Measurements from ENCODE around the gene SELENOO.
A peak's percentile ranks its signal among the peaks of the same experiment; 100 is the strongest.

The SELENOO gene

GRCh38 chr22:50200461-50201190 is at the start of gene SELENOO:
SELENOO (plus strand) TSS chr22:50201011; CDS start chr22:50201037, 26 bp downstream.
- no peaks in the 10 kb centered on the region for H3K9me3 ChIP-seq (ENCODE audit: control insufficient read depth, low read depth, low read length)
- no peak within 1 kb of the TSS for H3K27ac ChIP-seq (ENCODE audit: low read length)
- peak within 1 kb of the TSS; percentile 69 for H3K4me3 ChIP-seq (ENCODE audit: low read length)
- H3K9ac ChIP-seq (ENCODE audit: low read length), result peak within 1 kb of the TSS; percentile 39
- H3K27me3 ChIP-seq (ENCODE audit: control insufficient read depth, insufficient read depth, low read length), result no peaks in the 10 kb centered on the region
- H3K4me1 ChIP-seq (ENCODE audit: control insufficient read depth, low read depth, low read length), result peaks cover 5% of the 10 kb centered on the region
- H3K36me3 ChIP-seq (ENCODE audit: control insufficient read depth, low read depth, low read length), result peaks cover 9% of the 10 kb centered on the region

- no peak overlapping the region for H3K27ac ChIP-seq (ENCODE audit: low read length)
- H3K9ac ChIP-seq (ENCODE audit: low read length), result no peak overlapping the region
- no peaks in the 10 kb centered on the region for H3K36me3 ChIP-seq (ENCODE audit: control insufficient read depth, low read depth, low read length)
- H3K4me3 ChIP-seq (ENCODE audit: low read length), result no peak overlapping the region
- no peaks in the 10 kb centered on the region for H3K9me3 ChIP-seq (ENCODE audit: control insufficient read depth, low read depth, low read length)
- H3K27me3 ChIP-seq (ENCODE audit: control insufficient read depth, insufficient read depth, low read length), result no peaks in the 10 kb centered on the region
- no peaks in the 10 kb centered on the region for H3K4me1 ChIP-seq (ENCODE audit: control insufficient read depth, low read depth, low read length)
Observed at GRCh38 chr22:50151571-50152537, 49.0 kb upstream of the SELENOO start.

GRCh38 chr22:50153056-50153755 is 47.6 kb upstream of the SELENOO start:
- Histone ChIP-seq H3K9ac (ENCODE audit: low read length) (no peak overlapping the region), H3K4me1 (ENCODE audit: control insufficient read depth, low read depth, low read length) (no peaks in the 10 kb centered on the region), H3K27me3 (ENCODE audit: control insufficient read depth, insufficient read depth, low read length) (no peaks in the 10 kb centered on the region), H3K9me3 (ENCODE audit: control insufficient read depth, low read depth, low read length) (no peaks in the 10 kb centered on the region), H3K27ac (ENCODE audit: low read length) (no peak overlapping the region), H3K36me3 (ENCODE audit: control insufficient read depth, low read depth, low read length) (no peaks in the 10 kb centered on the region), H3K4me3 (ENCODE audit: low read length) (no peak overlapping the region)

GRCh38 chr22:50153756-50154140 is 47.1 kb upstream of the SELENOO start:
- no peak overlapping the region for H3K9ac ChIP-seq (ENCODE audit: low read length)
- no peak overlapping the region for H3K27ac ChIP-seq (ENCODE audit: low read length)
- H3K27me3 ChIP-seq (ENCODE audit: control insufficient read depth, insufficient read depth, low read length), result no peaks in the 10 kb centered on the region
- H3K4me3 ChIP-seq (ENCODE audit: low read length), result no peak overlapping the region
- no peaks in the 10 kb centered on the region for H3K4me1 ChIP-seq (ENCODE audit: control insufficient read depth, low read depth, low read length)
- H3K36me3 ChIP-seq (ENCODE audit: control insufficient read depth, low read depth, low read length), result no peaks in the 10 kb centered on the region
- H3K9me3 ChIP-seq (ENCODE audit: control insufficient read depth, low read depth, low read length), result no peaks in the 10 kb centered on the region

GRCh38 chr22:50157709-50158375 is 43.0 kb upstream of the SELENOO start:
- Histone ChIP-seq H3K36me3 (ENCODE audit: control insufficient read depth, low read depth, low read length) (no peaks in the 10 kb centered on the region), H3K4me1 (ENCODE audit: control insufficient read depth, low read depth, low read length) (no peaks in the 10 kb centered on the region), H3K9ac (ENCODE audit: low read length) (no peak overlapping the region), H3K4me3 (ENCODE audit: low read length) (no peak overlapping the region), H3K27ac (ENCODE audit: low read length) (no peak overlapping the region), H3K27me3 (ENCODE audit: control insufficient read depth, insufficient read depth, low read length) (no peaks in the 10 kb centered on the region), H3K9me3 (ENCODE audit: control insufficient read depth, low read depth, low read length) (no peaks in the 10 kb centered on the region)

GRCh38 chr22:50160947-50161346 is 39.9 kb upstream of the SELENOO start:
- Histone ChIP-seq H3K36me3 (ENCODE audit: control insufficient read depth, low read depth, low read length) (no peaks in the 10 kb centered on the region), H3K4me1 (ENCODE audit: control insufficient read depth, low read depth, low read length) (no peaks in the 10 kb centered on the region), H3K4me3 (ENCODE audit: low read length) (no peak overlapping the region), H3K9me3 (ENCODE audit: control insufficient read depth, low read depth, low read length) (no peaks in the 10 kb centered on the region), H3K27me3 (ENCODE audit: control insufficient read depth, insufficient read depth, low read length) (no peaks in the 10 kb centered on the region), H3K27ac (ENCODE audit: low read length) (no peak overlapping the region), H3K9ac (ENCODE audit: low read length) (no peak overlapping the region)

GRCh38 chr22:50161508-50162390 is 39.1 kb upstream of the SELENOO start:
- Histone ChIP-seq H3K27ac (ENCODE audit: low read length) (no peak overlapping the region), H3K36me3 (ENCODE audit: control insufficient read depth, low read depth, low read length) (no peaks in the 10 kb centered on the region), H3K4me3 (ENCODE audit: low read length) (no peak overlapping the region)

GRCh38 chr22:50162391-50162956 is 38.3 kb upstream of the SELENOO start:
- Histone ChIP-seq H3K9me3 (ENCODE audit: control insufficient read depth, low read depth, low read length) (no peaks in the 10 kb centered on the region), H3K4me3 (ENCODE audit: low read length) (no peak overlapping the region), H3K4me1 (ENCODE audit: control insufficient read depth, low read depth, low read length) (no peaks in the 10 kb centered on the region), H3K36me3 (ENCODE audit: control insufficient read depth, low read depth, low read length) (no peaks in the 10 kb centered on the region), H3K9ac (ENCODE audit: low read length) (no peak overlapping the region), H3K27ac (ENCODE audit: low read length) (no peak overlapping the region), H3K27me3 (ENCODE audit: control insufficient read depth, insufficient read depth, low read length) (no peaks in the 10 kb centered on the region)

More at GRCh38 chr22:50161508-50162390, 39.1 kb upstream of the SELENOO start:
- Histone ChIP-seq H3K4me1 (ENCODE audit: control insufficient read depth, low read depth, low read length) (no peaks in the 10 kb centered on the region), H3K9ac (ENCODE audit: low read length) (no peak overlapping the region), H3K9me3 (ENCODE audit: control insufficient read depth, low read depth, low read length) (no peaks in the 10 kb centered on the region), H3K27me3 (ENCODE audit: control insufficient read depth, insufficient read depth, low read length) (no peaks in the 10 kb centered on the region)

- Histone ChIP-seq H3K4me3 (ENCODE audit: low read length) (no peak overlapping the region), H3K27me3 (ENCODE audit: control insufficient read depth, insufficient read depth, low read length) (peaks cover 20% of the 10 kb centered on the region), H3K9me3 (ENCODE audit: control insufficient read depth, low read depth, low read length) (no peaks in the 10 kb centered on the region), H3K36me3 (ENCODE audit: control insufficient read depth, low read depth, low read length) (no peaks in the 10 kb centered on the region), H3K9ac (ENCODE audit: low read length) (no peak overlapping the region), H3K4me1 (ENCODE audit: control insufficient read depth, low read depth, low read length) (no peaks in the 10 kb centered on the region), H3K27ac (ENCODE audit: low read length) (no peak overlapping the region)
Observed at GRCh38 chr22:50165436-50166123, 35.2 kb upstream of the SELENOO start.
